ENCODE results near the gene AP2M1.

AP2M1 gene

DNA sequence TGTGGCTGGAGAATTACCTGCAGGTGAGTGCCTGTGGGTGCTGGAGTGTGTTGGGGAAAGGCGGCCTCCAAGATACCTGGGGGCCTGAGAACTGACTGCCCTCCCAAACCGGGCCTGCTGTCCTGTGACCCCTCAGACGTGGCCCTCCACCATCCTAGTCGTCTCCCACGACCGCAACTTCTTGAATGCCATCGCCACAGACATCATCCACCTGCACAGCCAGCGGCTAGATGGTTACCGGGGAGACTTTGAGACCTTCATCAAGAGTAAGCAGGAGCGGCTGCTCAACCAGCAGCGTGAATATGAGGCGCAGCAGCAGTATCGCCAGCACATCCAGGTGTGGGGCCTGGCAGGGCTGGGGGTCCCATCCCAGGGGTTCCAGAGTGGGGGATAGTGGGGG lies 14.8 kb downstream of the AP2M1 start:
- H3K4me1 ChIP-seq (ENCODE audit: insufficient read depth, insufficient read length), result no peaks in the 10 kb centered on the region
- no peak for TF ChIP-seq ZNF274 (IDR thresholded peaks at IDR 0.05; ENCODE audit: low read depth, low read length)
- TF ChIP-seq YY1 (IDR thresholded peaks at IDR 0.05; ENCODE audit: insufficient read depth, insufficient read length), result no peak
- TF ChIP-seq SUZ12 (IDR thresholded peaks at IDR 0.05; ENCODE audit: extremely low read depth, insufficient read depth, insufficient read length), result no peak

DNA sequence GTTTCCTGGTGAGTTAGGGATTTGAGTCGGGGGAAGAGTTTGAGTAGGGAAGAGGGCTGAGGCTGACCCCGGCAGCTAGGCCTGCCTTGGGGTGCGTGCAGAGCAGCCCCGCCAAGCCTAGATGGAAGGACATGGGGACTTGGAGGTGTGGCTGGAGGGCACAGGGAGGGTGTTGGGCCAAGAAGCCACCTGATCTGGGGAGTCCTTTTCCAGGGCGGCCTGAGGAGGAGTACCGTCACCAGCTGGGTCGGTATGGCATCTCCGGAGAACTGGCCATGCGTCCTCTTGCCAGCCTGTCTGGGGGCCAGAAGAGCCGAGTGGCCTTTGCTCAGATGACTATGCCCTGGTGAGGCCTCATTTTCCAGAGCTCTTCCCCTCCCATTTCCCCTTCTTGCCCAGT lies 18.2 kb downstream of the AP2M1 start:
- Histone ChIP-seq H3K4me3 (ENCODE audit: insufficient read length, low read depth) (no peak overlapping the region), H3K9ac (ENCODE audit: insufficient read length, low read depth) (no peak overlapping the region), H3K36me3 (ENCODE audit: insufficient read depth, insufficient read length, low read length) (peaks cover 86% of the 10 kb centered on the region), H3K9me3 (ENCODE audit: insufficient read depth, low read length) (no peaks in the 10 kb centered on the region), H3K27me3 (ENCODE audit: insufficient read depth, insufficient read length) (no peaks in the 10 kb centered on the region), H3K4me1 (ENCODE audit: insufficient read depth, insufficient read length) (peaks cover 2% of the 10 kb centered on the region)
- no peak for TF ChIP-seq YY1 (IDR thresholded peaks at IDR 0.05; ENCODE audit: insufficient read depth, insufficient read length)
- TF ChIP-seq ZNF274 (IDR thresholded peaks at IDR 0.05; ENCODE audit: low read depth, low read length), result no peak
- TF ChIP-seq SUZ12 (IDR thresholded peaks at IDR 0.05; ENCODE audit: extremely low read depth, insufficient read depth, insufficient read length), result no peak
- DNase-seq (ENCODE audit: low read depth, low spot score), result no peak

More for the DNA sequence above, 14.8 kb downstream of the AP2M1 start:
- H3K27me3 ChIP-seq (ENCODE audit: insufficient read depth, insufficient read length), result no peaks in the 10 kb centered on the region
- no peaks in the 10 kb centered on the region for H3K9me3 ChIP-seq (ENCODE audit: insufficient read depth, low read length)
- no peak overlapping the region for H3K4me3 ChIP-seq (ENCODE audit: insufficient read length, low read depth)
- no peak overlapping the region for H3K9ac ChIP-seq (ENCODE audit: insufficient read length, low read depth)
- H3K36me3 ChIP-seq (ENCODE audit: insufficient read depth, insufficient read length, low read length), result peaks cover 79% of the 10 kb centered on the region
- DNase-seq (ENCODE audit: low read depth, low spot score), result no peak

DNA sequence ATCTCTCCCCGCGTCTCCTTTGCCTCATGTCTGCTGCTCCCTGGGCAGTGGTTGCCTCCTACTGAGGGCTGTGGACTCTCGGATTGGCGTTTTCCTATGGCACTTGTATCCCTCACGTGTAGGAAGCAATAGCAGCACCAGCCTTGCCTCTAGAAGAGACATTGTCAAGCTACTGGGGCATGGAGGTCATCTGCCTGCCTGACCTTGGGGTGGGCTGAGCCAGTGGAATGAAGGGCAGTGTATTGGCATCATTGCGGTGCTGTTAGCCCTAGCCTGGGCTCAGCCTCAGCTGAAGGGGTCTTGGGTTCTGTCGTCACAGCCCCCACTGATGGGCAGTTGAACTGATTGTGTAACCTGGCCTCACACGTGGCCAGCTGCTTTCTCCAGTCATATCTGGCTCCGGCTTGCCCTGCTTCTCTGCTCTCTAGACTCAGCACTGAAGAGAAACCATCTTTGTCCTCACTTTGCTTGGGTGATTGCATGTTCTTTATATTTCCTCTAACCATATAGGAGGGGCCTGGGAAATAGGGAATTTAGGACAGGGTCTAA lies 19.4 kb downstream of the AP2M1 start:
- peaks cover 75% of the 10 kb centered on the region for H3K36me3 ChIP-seq (ENCODE audit: insufficient read depth, insufficient read length, low read length)
- H3K9me3 ChIP-seq (ENCODE audit: insufficient read depth, low read length), result no peaks in the 10 kb centered on the region
- no peak for DNase-seq (ENCODE audit: low read depth, low spot score)
- peaks cover 2% of the 10 kb centered on the region for H3K4me1 ChIP-seq (ENCODE audit: insufficient read depth, insufficient read length)
- H3K27me3 ChIP-seq (ENCODE audit: insufficient read depth, insufficient read length), result no peaks in the 10 kb centered on the region
- TF ChIP-seq ZNF274 (IDR thresholded peaks at IDR 0.05; ENCODE audit: low read depth, low read length), result no peak
- H3K4me3 ChIP-seq (ENCODE audit: insufficient read length, low read depth), result no peak overlapping the region
- H3K9ac ChIP-seq (ENCODE audit: insufficient read length, low read depth), result no peak overlapping the region

DNA sequence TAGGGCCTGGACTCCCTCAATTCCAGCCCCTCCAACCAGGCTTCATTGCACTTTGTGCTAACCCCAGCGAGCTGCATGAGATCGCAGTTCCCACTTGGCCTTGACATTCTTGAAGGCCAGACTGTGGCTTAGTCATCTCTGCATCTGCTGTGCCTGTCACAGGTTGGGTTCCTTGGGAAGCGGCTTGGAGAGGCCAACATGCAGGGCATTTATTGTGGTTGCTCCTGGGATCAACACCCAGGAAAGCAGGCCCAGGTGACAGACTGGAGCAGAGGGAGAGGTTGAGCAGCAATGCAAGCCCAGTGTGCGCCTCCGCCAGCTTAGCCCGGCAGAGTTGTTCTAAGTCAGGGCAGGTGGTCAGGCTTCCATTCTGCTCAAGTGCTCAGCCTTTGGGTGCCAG lies 21.9 kb downstream of the AP2M1 start:
- no peak for TF ChIP-seq SUZ12 (IDR thresholded peaks at IDR 0.05; ENCODE audit: extremely low read depth, insufficient read depth, insufficient read length)
- no peak for TF ChIP-seq ZNF274 (IDR thresholded peaks at IDR 0.05; ENCODE audit: low read depth, low read length)
- TF ChIP-seq YY1 (IDR thresholded peaks at IDR 0.05; ENCODE audit: insufficient read depth, insufficient read length), result no peak
- no peak overlapping the region for H3K9ac ChIP-seq (ENCODE audit: insufficient read length, low read depth)
- H3K27me3 ChIP-seq (ENCODE audit: insufficient read depth, insufficient read length), result no peaks in the 10 kb centered on the region
- H3K36me3 ChIP-seq (ENCODE audit: insufficient read depth, insufficient read length, low read length), result peaks cover 50% of the 10 kb centered on the region
- peaks cover 2% of the 10 kb centered on the region for H3K4me1 ChIP-seq (ENCODE audit: insufficient read depth, insufficient read length)
- H3K4me3 ChIP-seq (ENCODE audit: insufficient read length, low read depth), result no peak overlapping the region
- DNase-seq (ENCODE audit: low read depth, low spot score), result no peak
- no peaks in the 10 kb centered on the region for H3K9me3 ChIP-seq (ENCODE audit: insufficient read depth, low read length)

DNA sequence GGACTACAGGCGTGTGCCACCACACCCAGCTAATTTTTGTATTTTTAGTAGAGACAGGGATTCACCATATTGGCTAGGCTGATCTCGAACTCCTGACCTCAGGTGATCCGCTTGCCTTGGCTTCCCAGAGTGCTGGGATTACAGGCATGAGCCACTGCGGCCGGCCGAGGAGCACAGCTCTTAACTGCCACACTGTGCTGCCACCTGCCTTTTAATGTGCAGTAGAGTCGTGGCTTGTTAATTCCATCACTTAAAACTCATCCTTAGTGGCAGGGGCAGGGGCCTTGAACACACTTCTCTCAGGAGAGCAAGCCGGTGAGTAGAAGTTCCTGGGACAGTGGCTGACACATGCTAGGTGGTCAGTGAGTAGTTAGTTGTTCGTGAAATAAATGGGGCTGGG lies 23.9 kb downstream of the AP2M1 start:
- no peak overlapping the region for H3K9ac ChIP-seq (ENCODE audit: insufficient read length, low read depth)
- DNase-seq (ENCODE audit: low read depth, low spot score), result no peak
- H3K9me3 ChIP-seq (ENCODE audit: insufficient read depth, low read length), result no peaks in the 10 kb centered on the region

DNA sequence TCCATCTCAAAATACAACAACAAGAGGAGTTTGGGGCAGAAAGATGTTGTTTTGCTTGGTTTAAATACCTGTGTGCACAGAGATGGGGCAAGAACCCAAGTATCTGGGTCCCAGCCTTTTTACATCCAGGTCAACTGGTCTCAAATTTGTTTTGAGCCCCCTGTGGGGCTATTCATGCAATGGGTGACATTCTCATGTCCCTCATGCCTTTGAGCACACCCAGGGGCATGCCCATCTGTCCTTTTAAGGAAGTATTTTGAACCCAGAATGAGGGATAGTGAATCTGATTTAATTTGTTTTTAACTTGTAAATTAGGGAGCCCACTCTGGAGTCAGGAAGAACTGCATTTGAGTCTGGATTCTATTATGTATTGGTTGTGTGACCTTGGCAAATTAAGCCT lies 26.2 kb downstream of the AP2M1 start:
- H3K36me3 ChIP-seq (ENCODE audit: insufficient read depth, insufficient read length, low read length), result peaks cover 8% of the 10 kb centered on the region
- H3K9me3 ChIP-seq (ENCODE audit: insufficient read depth, low read length), result no peaks in the 10 kb centered on the region
- TF ChIP-seq ZNF274 (IDR thresholded peaks at IDR 0.05; ENCODE audit: low read depth, low read length), result no peak
- TF ChIP-seq SUZ12 (IDR thresholded peaks at IDR 0.05; ENCODE audit: extremely low read depth, insufficient read depth, insufficient read length), result no peak
- no peak for TF ChIP-seq YY1 (IDR thresholded peaks at IDR 0.05; ENCODE audit: insufficient read depth, insufficient read length)
- no peak for DNase-seq (ENCODE audit: low read depth, low spot score)
- no peak overlapping the region for H3K4me3 ChIP-seq (ENCODE audit: insufficient read length, low read depth)
- peaks cover 2% of the 10 kb centered on the region for H3K4me1 ChIP-seq (ENCODE audit: insufficient read depth, insufficient read length)
- no peaks in the 10 kb centered on the region for H3K27me3 ChIP-seq (ENCODE audit: insufficient read depth, insufficient read length)
- H3K9ac ChIP-seq (ENCODE audit: insufficient read length, low read depth), result no peak overlapping the region

More for the DNA sequence above, 23.9 kb downstream of the AP2M1 start:
- Histone ChIP-seq H3K36me3 (ENCODE audit: insufficient read depth, insufficient read length, low read length) (peaks cover 30% of the 10 kb centered on the region), H3K4me3 (ENCODE audit: insufficient read length, low read depth) (no peak overlapping the region), H3K4me1 (ENCODE audit: insufficient read depth, insufficient read length) (peaks cover 2% of the 10 kb centered on the region), H3K27me3 (ENCODE audit: insufficient read depth, insufficient read length) (no peaks in the 10 kb centered on the region)
- TF ChIP-seq YY1 (IDR thresholded peaks at IDR 0.05; ENCODE audit: insufficient read depth, insufficient read length), result no peak
- TF ChIP-seq SUZ12 (IDR thresholded peaks at IDR 0.05; ENCODE audit: extremely low read depth, insufficient read depth, insufficient read length), result no peak
- no peak for TF ChIP-seq ZNF274 (IDR thresholded peaks at IDR 0.05; ENCODE audit: low read depth, low read length)

DNA sequence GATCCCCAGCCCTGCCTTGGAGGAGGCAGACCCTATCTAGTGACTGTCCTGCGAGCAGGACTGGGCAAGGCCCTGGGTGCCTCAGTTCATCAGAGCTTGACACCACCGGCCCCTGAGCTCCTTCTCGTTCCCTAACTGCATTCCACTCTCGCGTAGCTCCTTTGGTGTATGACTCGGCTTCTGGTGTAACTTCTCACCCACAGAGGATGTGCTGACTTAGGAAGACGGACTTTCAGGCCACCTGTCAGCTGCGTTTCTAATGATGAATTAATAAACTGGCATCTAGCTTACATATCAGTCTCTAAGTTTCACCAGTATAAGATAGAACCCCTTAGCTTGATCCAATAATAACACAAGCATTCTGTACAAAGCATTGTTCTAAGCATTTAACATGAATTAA lies 28.9 kb downstream of the AP2M1 start:
- TF ChIP-seq SUZ12 (IDR thresholded peaks at IDR 0.05; ENCODE audit: extremely low read depth, insufficient read depth, insufficient read length) (no peak), YY1 (IDR thresholded peaks at IDR 0.05; ENCODE audit: insufficient read depth, insufficient read length) (no peak), ZNF274 (IDR thresholded peaks at IDR 0.05; ENCODE audit: low read depth, low read length) (no peak)
- H3K27me3 ChIP-seq (ENCODE audit: insufficient read depth, insufficient read length), result no peaks in the 10 kb centered on the region
- no peak overlapping the region for H3K9ac ChIP-seq (ENCODE audit: insufficient read length, low read depth)
- no peaks in the 10 kb centered on the region for H3K4me1 ChIP-seq (ENCODE audit: insufficient read depth, insufficient read length)
- H3K9me3 ChIP-seq (ENCODE audit: insufficient read depth, low read length), result no peaks in the 10 kb centered on the region
- no peaks in the 10 kb centered on the region for H3K36me3 ChIP-seq (ENCODE audit: insufficient read depth, insufficient read length, low read length)
- H3K4me3 ChIP-seq (ENCODE audit: insufficient read length, low read depth), result no peak overlapping the region
- DNase-seq (ENCODE audit: low read depth, low spot score), result no peak

All from NT2/D1 (cell line).